Peyer's patch (tissue), 4 donors: ENCODE results near the gene KCNK4. TPM values are rescaled to one million over a fixed set of nuclear protein-coding genes. Genes with fewer than 3 reads are reported as not detected.

Experiments
- DNase-seq, 3 donors: peaks; one replicate each; pipeline ENCODE4 v3.0.0-alpha.2; 2017 to 2019
- H3K27ac ChIP-seq, 4 donors: fragments of 200-600 bp; sonication (generic); one replicate each; pipeline ENCODE4 v1.5.1; 2016 to 2019
- H3K27me3 ChIP-seq, 2 donors: fragments of 200-600 bp; sonication (generic); one replicate each; pipeline ENCODE4 v1.5.1; 2019
- H3K36me3 ChIP-seq, 3 donors: fragments of 200-600 bp; sonication (generic); one replicate each; pipeline ENCODE4 v1.5.1; 2016 to 2019
- H3K4me1 ChIP-seq, 4 donors: fragments of 200-600 bp; sonication (generic); one replicate each; pipeline ENCODE4 v1.5.1; 2016 to 2019
- H3K4me3 ChIP-seq, 4 donors: fragments of 200-600 bp; sonication (generic); 1 replicate in 3 of 4; 2 replicates in 1 of 4; pipeline ENCODE4 v1.5.1; 2016 to 2019; ENCODE audit warnings: mild to moderate bottlenecking in 1 of 4
- H3K9me3 ChIP-seq, 4 donors: fragments of 200-600 bp; sonication (generic); one replicate each; pipeline ENCODE4 v1.5.1; 2016 to 2019; ENCODE audit warnings: mild to moderate bottlenecking in 1 of 4
- CTCF ChIP-seq, 6 experiments: fragments of 450-650 bp in 4 of 6; fragments of 200-600 bp in 2 of 6; sonication (generic) in 1 of 6; IDR thresholded peaks; one replicate each; pipeline ENCODE4 v1.5.1; 2017 to 2019; ENCODE audit warnings: antibody characterized with exemption in 6 of 6, mild to moderate bottlenecking in 3 of 6, moderate library complexity in 1 of 6
- POLR2A ChIP-seq, 2 donors: fragments of 450-650 bp; IDR thresholded peaks; one replicate each; pipeline ENCODE4 v1.5.1; 2017; ENCODE audit warnings: antibody characterized with exemption in 2 of 2, mild to moderate bottlenecking in 2 of 2, moderate library complexity in 2 of 2
- total RNA-seq, 4 donors: library from RNA; depleted of rRNA; stranded (reverse); fragments of >200 nt; gene quantifications; one replicate each; pipeline ENCODE4 v1.1.0, GENCODE V29; 2016

The KCNK4 gene
- total RNA-seq, 4 donors from 2014 or later = not detected

DNA sequence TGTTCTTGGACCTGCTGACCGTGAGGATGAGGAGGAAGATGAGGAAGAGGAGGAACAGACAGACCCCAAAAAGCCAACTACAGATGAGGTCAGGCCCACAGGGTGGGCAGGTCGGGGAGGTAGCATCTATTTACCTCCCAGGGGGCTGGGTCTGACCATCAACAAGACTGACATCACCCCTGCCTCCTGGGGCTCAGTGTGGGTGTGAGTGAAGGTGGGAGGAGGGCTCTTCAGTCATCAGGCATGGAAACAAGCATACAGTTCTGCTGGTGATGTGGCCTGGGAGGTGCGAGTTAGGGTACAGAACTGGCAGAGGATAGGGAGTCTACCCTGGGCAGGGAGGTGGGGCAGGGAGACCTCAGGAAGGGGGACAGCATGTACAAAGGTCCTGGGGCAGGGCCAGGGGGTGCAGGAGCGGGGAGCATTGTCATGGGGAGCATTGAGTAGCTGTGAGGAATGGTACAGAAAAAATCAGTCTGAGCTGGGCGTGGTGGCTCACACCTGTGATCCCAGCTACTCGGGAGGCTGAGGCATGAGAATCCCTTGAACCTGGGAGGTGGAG is 30.9 kb upstream of the KCNK4 start:
- Histone ChIP-seq H3K27ac (no peak overlapping the region), H3K9me3 (no peaks in the 10 kb centered on the region), H3K4me3 (no peak overlapping the region), H3K4me1 (peaks cover 0 to 34% (median 0%) of the 10 kb centered on the region in 4 donors), H3K27me3 (no peaks in the 10 kb centered on the region), H3K36me3 (peaks cover 0 to 96% (median 0%) of the 10 kb centered on the region in 3 donors)
- DNase-seq = no peak
- no peak for TF ChIP-seq POLR2A (IDR thresholded peaks at IDR 0.05)
- no peak for TF ChIP-seq CTCF (IDR thresholded peaks at IDR 0.05)

GRCh38 chr11:64261556-64262080 is 29.5 kb upstream of the KCNK4 start:
- H3K4me3 ChIP-seq = no peak overlapping the region
- no peak overlapping the region for H3K27ac ChIP-seq
- DNase-seq = no peak
- no peaks in the 10 kb centered on the region for H3K27me3 ChIP-seq
- peaks cover 0 to 34% (median 0%) of the 10 kb centered on the region in 4 donors for H3K4me1 ChIP-seq
- H3K9me3 ChIP-seq = no peaks in the 10 kb centered on the region
- TF ChIP-seq POLR2A (IDR thresholded peaks at IDR 0.05) = no peak
- TF ChIP-seq CTCF (IDR thresholded peaks at IDR 0.05) = no peak
- H3K36me3 ChIP-seq = peaks cover 0 to 96% (median 0%) of the 10 kb centered on the region in 3 donors

DNA sequence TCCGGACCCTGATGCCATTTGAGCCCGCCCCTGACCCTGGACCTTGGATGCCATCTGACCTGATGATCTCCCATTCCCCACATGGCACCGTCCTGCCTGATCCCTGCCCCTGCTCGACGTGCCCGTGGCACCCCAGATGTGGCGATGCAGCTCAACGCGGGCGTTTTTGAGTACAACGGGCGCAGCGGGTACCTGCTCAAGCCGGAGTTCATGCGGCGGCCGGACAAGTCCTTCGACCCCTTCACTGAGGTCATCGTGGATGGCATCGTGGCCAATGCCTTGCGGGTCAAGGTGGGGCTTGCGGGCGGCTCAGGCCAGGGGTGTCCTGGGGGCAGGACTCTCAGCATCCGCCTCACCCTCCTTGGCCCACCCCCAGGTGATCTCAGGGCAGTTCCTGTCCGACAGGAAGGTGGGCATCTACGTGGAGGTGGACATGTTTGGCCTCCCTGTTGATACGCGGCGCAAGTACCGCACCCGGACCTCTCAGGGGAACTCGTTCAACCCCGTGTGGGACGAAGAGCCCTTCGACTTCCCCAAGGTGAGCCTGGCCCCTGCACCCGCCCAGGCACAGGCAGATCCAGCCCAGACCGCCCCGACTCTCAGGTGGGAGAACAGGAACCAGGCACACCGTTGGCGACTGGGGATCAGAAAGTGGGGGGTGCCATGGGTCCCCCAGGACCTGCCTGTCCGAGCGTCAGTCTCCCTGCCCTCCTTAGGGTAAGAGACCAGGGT is 28.7 kb upstream of the KCNK4 start:
- no peak overlapping the region for H3K27ac ChIP-seq
- H3K4me1 ChIP-seq = peaks cover 0 to 40% (median 0%) of the 10 kb centered on the region in 4 donors
- no peak for DNase-seq
- peaks cover 0 to 95% (median 0%) of the 10 kb centered on the region in 3 donors for H3K36me3 ChIP-seq
- no peaks in the 10 kb centered on the region for H3K9me3 ChIP-seq
- H3K4me3 ChIP-seq = no peak overlapping the region
- no peaks in the 10 kb centered on the region for H3K27me3 ChIP-seq
- no peak for TF ChIP-seq POLR2A (IDR thresholded peaks at IDR 0.05)
- TF ChIP-seq CTCF (IDR thresholded peaks at IDR 0.05) = no peak

DNA sequence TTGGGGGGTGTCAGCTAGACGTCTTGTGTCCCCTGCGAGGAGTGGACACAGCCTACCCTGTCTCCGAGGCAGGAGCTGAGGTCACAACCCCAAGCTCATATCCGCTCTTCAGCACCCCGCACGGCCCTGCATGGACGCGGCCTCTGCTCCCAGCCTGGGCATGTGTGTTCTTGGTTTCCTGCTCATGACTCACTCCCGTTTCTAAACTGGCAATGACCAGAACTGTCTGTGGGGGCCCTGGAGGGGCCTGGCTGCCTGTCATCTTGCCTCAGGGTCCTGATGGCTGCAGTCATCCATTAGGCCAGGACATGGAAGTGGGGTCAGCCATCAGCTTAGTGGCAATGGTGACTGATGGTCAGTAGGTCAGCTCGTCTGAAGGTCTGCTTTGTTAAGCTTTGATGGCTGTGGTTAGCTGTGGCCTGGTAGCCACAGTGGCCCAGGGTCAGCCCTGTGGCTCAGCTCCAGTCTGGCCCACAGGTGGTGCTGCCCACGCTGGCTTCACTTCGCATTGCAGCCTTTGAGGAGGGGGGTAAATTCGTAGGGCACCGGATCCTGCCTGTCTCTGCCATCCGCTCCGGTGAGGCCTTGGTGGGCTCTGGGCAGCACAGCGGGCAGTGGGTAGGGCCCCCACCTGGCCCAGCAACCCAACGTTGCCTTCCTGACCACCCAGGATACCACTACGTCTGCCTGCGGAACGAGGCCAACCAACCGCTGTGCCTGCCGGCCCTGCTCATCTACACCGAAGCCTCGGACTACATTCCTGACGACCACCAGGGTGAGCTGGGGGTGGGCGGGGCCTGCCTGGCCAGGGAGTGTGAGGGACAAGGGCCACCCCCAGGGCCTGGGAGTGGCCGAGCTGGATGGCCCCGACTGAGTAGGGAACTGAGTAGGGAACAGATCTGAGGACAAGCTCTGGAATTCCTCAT is 27.8 kb upstream of the KCNK4 start:
- Histone ChIP-seq H3K27ac (no peak overlapping the region), H3K9me3 (no peaks in the 10 kb centered on the region), H3K4me3 (no peak overlapping the region), H3K27me3 (no peaks in the 10 kb centered on the region), H3K4me1 (peaks cover under 1 to 49% (median 5%) of the 10 kb centered on the region in 4 donors), H3K36me3 (peaks cover 0 to 87% (median 0%) of the 10 kb centered on the region in 3 donors)
- TF ChIP-seq POLR2A (IDR thresholded peaks at IDR 0.05) (no peak), CTCF (IDR thresholded peaks at IDR 0.05) (no peak)
- no peak for DNase-seq

DNA sequence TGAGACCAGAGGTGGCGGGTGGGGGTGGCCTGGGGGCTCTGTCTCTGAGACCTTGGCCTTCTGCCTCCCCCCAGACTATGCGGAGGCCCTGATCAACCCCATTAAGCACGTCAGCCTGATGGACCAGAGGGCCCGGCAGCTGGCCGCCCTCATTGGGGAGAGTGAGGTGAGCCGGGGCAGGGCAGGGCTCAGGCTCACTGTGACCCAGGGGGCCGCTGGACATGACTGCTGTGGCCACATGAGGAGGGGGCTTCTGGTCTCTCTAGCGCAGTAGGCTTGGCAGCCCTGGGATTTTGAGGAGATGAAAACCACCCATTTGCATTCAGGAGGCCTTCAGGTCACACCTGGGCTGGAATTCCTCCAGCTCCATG is 27.2 kb upstream of the KCNK4 start:
- no peak overlapping the region for H3K27ac ChIP-seq
- H3K9me3 ChIP-seq = no peaks in the 10 kb centered on the region
- DNase-seq = no peak
- H3K4me1 ChIP-seq = peaks cover 7 to 55% (median 10%) of the 10 kb centered on the region in 4 donors
- H3K36me3 ChIP-seq = peaks cover 0 to 80% (median 0%) of the 10 kb centered on the region in 3 donors
- H3K4me3 ChIP-seq = no peak overlapping the region
- no peaks in the 10 kb centered on the region for H3K27me3 ChIP-seq
- TF ChIP-seq CTCF (IDR thresholded peaks at IDR 0.05) = no peak
- TF ChIP-seq POLR2A (IDR thresholded peaks at IDR 0.05) = no peak
